ENCODE results near the gene STK35.

DNA sequence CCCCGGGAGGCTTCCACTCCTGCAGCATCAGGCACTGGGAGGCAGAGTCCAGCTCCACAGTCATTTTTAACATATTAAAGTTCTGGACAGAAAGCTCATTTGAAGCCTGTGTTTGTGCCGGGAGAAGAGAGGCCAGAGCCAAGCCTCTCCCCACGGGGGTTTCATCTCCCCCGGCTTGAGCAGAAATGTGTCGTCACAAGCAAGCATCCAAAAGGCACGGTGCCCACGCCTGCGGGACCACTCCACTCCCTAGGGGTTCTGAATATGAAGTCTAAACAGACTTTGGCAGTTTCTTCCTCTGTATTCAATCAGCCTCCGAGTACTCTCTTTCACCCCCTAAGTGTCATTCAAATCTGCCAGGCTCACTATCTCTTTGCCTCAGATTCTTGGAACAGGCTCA is 75.3 kb downstream of the STK35 start:
- TF ChIP-seq SMARCC2 (IDR thresholded peaks at IDR 0.05; ENCODE audit: low read depth) (no peak), IFI16 (CRISPR knock-in tag; IDR thresholded peaks at IDR 0.05) (no peak), ZNF778 (CRISPR knock-in tag; IDR thresholded peaks at IDR 0.05) (no peak)
- TF ChIP-seq, protein P1, sequence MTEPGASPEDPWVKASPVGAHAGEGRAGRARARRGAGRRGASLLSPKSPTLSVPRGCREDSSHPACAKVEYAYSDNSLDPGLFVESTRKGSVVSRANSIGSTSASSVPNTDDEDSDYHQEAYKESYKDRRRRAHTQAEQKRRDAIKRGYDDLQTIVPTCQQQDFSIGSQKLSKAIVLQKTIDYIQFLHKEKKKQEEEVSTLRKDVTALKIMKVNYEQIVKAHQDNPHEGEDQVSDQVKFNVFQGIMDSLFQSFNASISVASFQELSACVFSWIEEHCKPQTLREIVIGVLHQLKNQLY (CRISPR knock-in tag; conservative IDR thresholded peaks at IDR 0.05) = no peak
- TF ChIP-seq, protein P2, sequence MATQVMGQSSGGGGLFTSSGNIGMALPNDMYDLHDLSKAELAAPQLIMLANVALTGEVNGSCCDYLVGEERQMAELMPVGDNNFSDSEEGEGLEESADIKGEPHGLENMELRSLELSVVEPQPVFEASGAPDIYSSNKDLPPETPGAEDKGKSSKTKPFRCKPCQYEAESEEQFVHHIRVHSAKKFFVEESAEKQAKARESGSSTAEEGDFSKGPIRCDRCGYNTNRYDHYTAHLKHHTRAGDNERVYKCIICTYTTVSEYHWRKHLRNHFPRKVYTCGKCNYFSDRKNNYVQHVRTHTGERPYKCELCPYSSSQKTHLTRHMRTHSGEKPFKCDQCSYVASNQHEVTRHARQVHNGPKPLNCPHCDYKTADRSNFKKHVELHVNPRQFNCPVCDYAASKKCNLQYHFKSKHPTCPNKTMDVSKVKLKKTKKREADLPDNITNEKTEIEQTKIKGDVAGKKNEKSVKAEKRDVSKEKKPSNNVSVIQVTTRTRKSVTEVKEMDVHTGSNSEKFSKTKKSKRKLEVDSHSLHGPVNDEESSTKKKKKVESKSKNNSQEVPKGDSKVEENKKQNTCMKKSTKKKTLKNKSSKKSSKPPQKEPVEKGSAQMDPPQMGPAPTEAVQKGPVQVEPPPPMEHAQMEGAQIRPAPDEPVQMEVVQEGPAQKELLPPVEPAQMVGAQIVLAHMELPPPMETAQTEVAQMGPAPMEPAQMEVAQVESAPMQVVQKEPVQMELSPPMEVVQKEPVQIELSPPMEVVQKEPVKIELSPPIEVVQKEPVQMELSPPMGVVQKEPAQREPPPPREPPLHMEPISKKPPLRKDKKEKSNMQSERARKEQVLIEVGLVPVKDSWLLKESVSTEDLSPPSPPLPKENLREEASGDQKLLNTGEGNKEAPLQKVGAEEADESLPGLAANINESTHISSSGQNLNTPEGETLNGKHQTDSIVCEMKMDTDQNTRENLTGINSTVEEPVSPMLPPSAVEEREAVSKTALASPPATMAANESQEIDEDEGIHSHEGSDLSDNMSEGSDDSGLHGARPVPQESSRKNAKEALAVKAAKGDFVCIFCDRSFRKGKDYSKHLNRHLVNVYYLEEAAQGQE (IDR thresholded peaks at IDR 0.05; ENCODE audit: borderline replicate concordance) = no peak
- TF ChIP-seq, protein P2 (CRISPR knock-in tag; IDR thresholded peaks at IDR 0.05; ENCODE audit: low read depth) = no peak
- TF ChIP-seq, protein P3, sequence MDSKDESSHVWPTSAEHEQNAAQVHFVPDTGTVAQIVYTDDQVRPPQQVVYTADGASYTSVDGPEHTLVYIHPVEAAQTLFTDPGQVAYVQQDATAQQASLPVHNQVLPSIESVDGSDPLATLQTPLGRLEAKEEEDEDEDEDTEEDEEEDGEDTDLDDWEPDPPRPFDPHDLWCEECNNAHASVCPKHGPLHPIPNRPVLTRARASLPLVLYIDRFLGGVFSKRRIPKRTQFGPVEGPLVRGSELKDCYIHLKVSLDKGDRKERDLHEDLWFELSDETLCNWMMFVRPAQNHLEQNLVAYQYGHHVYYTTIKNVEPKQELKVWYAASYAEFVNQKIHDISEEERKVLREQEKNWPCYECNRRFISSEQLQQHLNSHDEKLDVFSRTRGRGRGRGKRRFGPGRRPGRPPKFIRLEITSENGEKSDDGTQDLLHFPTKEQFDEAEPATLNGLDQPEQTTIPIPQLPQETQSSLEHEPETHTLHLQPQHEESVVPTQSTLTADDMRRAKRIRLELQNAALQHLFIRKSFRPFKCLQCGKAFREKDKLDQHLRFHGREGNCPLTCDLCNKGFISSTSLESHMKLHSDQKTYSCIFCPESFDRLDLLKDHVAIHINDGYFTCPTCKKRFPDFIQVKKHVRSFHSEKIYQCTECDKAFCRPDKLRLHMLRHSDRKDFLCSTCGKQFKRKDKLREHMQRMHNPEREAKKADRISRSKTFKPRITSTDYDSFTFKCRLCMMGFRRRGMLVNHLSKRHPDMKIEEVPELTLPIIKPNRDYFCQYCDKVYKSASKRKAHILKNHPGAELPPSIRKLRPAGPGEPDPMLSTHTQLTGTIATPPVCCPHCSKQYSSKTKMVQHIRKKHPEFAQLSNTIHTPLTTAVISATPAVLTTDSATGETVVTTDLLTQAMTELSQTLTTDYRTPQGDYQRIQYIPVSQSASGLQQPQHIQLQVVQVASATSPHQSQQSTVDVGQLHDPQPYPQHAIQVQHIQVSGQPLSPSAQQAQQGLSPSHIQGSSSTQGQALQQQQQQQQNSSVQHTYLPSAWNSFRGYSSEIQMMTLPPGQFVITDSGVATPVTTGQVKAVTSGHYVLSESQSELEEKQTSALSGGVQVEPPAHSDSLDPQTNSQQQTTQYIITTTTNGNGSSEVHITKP (IDR thresholded peaks at IDR 0.05; ENCODE audit: partially characterized antibody) = no peak
